ENCODE measurements around the gene EIF2S2.

The EIF2S2 gene

DNA sequence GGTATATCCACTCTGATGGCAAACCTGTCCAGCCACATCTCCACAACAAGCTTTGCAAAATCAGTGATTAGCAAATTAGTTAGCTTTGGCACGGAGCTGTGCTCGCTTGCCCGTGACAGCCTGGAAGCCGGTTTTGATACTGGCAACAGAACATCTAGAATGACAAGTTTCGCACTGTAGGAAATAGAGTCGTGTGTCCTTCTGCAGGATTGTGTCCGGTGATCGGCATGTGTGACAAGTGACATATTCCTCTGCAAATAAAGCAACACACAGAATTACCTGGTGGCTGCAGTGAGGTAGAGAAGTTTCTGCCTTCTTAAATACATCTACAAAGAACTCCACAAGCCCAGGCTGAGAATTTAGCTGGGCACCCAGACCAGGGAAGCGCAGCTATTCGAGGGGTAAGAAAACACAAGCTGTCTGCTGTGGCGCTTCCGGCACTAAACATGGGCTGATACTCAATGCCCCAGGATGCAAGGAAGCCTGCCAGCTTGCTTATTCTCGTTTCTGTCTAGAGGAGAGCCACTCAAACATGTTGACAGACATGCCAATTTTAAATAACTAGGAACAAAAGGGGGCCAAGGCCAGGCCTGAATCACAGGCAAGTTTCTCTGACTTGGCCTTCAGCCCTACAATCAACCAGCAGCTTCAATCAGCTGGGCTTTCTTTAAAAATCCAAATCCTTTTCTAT lies 22.2 kb downstream of the EIF2S2 start:
- no peak for DNase-seq (ENCODE audit: low spot score)

DNA sequence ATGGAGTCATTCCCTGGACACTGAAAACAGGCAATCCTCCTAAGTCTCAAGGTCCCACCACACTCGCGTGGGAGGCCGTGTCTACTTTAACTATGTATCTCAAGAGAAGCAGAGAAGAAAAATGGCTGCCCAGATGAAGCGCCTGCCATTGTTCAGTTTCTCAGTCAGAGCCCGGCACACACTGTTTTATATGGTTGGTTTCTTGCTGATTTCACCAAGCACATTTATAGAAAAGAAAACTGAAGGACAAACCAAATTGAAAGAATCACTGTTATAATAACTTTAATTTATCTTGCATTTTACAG lies 22.9 kb downstream of the EIF2S2 start:
- DNase-seq (ENCODE audit: low spot score) = no peak

GRCh38 chr20:34088305-34089174 lies 23.5 kb downstream of the EIF2S2 start:
- no peak for DNase-seq (ENCODE audit: low spot score)

GRCh38 chr20:34085544-34086040 lies 26.5 kb downstream of the EIF2S2 start:
- no peak for DNase-seq (ENCODE audit: low spot score)

GRCh38 chr20:34084227-34084923 lies 27.7 kb downstream of the EIF2S2 start:
- DNase-seq (ENCODE audit: low spot score) = no peak

DNA sequence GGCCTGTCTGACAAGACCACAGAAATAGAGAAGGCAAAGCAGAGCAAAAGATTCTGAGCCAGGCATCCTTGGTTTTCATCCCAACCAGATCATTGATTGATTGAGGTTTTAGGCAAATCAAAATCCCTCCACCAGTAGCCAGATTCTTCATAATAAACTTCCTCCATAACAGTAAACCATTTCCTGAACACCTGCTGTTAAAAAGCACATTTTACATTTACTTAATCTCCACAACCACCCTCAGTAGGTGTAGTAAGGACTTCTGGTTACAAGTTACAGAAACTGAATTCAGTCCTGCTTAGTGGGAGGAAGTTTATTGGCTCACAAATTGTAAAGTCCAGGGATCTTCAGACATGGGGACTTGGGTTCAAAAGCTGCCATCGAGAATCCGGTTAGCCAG lies 28.3 kb downstream of the EIF2S2 start:
- DNase-seq (ENCODE audit: low spot score) = no peak

DNA sequence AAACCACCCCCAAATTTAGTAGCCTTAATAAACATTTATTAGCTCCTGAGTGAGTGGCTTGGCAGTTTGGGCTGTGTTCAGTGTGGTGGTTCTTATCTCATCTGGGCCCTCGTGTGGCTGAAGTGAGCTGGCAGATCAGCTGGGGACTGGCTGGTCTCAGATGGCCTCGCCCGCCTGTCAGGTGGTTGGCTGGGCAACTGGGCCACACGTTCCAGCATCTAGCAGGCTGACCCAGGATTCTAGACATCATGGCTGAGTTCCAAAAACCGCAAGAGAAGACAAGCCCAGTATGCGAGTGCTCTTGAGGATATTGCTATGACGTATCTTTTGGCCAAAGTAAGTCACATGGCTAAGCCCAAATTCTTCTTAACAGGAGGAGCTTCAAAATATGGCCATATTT lies 28.9 kb downstream of the EIF2S2 start:
- no peak for DNase-seq (ENCODE audit: low spot score)

DNA sequence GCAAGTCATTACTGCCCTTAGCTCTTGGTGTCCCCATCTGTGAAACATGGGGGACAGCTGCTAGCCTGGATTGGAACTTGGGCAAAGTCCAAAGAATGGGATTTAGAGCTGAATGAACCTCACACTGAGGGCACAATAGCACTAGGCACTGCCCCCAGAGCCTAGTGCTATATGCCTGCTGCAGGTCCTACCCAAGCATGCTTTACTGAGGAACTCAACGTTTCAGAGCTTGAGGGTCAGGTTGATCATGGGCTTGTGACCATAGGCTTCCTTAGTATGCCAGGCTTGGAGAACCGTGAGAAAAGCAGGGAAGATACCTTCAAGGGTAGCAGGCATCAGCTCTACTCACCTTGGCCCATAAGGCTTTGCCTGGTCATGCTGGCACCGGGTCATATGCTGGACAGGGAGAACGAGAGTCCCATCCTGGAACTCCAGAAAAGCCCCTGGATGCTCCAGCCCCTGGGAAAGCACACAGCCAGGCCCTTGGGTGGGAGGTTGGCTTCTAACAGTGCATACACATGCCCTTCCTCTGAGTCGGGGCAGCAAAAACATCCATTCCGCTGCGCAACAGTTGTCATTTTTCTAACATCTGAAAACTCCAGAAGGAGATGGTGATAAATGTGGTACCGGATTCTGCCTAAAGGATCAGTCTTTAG lies 29.7 kb downstream of the EIF2S2 start:
- DNase-seq (ENCODE audit: low spot score) = no peak

DNA sequence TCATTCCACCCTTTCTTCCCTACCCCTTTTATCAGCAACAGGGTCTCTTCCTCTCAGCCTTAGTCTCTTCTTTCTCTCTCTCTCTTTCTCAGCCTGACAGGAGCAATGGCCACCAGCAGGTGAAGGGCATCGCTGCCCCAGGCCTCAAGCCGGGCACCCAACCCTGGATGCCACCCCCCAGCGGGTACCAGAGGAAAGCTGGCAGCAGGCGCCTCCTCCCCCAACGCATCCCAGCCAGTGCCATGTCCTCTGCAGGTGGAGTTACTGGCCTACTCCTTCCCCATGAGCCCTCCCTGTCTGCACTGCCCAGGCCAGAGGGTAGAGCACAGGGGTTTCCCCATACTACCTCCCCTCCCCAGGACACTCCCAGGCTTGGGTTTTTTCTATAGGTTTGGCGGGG lies 32.2 kb downstream of the EIF2S2 start:
- no peak for DNase-seq (ENCODE audit: low spot score)

DNA sequence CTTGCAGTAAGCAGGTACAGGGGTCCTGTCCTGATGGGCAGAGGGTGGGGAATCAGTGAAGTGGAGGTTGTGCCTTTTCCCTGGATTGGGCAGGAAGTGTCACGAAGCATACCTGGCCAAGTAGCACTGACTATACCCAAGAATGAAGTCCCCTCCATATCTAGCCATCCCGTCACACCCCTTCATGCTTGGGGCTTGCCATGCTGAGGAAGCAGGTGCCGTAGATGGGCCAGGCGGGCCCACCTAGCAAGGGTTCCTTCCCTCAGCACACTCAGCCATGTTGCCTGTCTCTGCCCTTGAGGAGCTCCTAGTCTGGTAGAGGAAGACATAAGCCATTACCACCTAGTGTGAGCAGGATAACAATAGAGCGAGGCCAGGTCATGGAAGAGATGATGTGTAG lies 33.5 kb downstream of the EIF2S2 start:
- DNase-seq (ENCODE audit: low spot score) = no peak

DNA sequence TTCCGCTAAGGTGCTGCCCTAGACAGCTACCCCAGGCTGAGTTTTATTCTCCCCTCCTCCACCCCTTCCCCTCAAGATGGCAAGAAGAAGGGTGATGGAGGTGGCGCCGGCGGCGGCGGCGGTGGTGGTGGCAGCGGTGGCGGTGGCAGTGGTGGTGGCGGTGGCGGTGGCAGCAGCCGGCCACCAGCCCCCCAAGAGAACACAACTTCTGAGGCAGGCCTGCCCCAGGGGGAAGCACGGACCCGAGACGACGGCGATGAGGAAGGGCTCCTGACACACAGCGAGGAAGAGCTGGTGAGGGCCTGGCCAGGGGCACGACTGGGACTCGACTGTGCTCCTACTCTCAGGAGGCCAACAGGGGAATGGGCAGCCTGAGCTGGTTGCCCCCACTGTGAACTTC lies 35.1 kb downstream of the EIF2S2 start:
- no peak for DNase-seq (ENCODE audit: low spot score)

DNA sequence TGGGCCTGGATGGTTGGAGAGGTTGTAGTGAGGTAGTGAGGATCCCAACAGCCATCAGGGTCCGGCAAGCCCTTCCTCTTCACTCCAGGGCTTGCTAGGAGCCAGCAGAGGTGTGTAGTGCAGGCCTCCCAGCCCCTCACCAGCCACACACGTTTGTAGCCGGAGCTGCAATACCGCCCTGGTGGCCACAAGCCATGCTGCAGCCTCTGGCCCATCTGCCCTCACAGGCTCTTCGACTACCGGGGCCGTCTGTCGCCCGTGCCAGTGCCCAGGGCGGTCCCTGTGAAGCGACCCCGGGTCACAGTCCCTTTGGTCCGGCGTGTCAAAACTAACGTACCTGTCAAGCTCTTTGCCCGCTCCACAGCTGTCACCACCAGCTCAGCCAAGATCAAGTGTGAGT lies 36.4 kb downstream of the EIF2S2 start:
- no peak for DNase-seq (ENCODE audit: low spot score)

- no peak for DNase-seq (ENCODE audit: low spot score)
Observed at GRCh38 chr20:34074101-34074760, 37.8 kb downstream of the EIF2S2 start.

DNA sequence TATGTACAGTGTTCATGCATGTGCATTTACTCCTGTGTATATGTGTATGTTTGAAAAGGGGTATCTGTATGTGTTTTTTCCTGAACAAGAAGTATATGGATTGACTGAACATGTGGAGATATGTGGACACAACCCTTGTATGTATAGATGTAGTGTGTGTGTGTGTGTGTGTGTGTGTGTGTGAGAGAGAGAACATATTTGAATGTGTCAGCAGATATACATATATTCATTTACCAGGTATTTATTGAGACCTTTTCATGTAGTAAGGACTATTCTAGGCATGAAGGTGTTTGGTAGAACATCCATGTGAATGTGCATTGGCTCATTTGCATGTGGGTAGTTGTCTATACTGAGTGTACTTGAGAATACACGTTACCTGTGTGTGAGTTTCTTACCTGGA lies 39.3 kb downstream of the EIF2S2 start:
- no peak for DNase-seq (ENCODE audit: low spot score)

- DNase-seq (ENCODE audit: low spot score) = no peak
Observed at GRCh38 chr20:34072076-34072475, 40.0 kb downstream of the EIF2S2 start.

DNA sequence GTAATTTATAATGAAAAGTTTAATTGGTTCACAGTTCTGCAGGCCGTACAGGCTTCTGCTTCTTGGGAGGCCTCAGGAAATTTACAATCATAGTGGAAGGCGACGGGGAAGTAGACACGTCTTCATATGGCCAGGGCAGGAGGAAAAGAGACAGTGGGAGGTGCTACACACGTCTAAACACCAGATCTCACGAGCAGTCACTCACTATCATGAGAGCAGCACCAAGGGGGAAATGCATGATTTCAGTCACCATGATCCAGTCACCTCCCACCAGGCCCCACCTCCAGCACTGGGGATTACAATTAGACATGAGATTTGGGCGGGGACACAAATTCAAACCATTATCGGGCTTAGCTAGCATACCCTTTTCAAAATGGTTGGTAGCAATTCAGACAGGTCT lies 41.2 kb downstream of the EIF2S2 start:
- no peak for DNase-seq (ENCODE audit: low spot score)

DNA sequence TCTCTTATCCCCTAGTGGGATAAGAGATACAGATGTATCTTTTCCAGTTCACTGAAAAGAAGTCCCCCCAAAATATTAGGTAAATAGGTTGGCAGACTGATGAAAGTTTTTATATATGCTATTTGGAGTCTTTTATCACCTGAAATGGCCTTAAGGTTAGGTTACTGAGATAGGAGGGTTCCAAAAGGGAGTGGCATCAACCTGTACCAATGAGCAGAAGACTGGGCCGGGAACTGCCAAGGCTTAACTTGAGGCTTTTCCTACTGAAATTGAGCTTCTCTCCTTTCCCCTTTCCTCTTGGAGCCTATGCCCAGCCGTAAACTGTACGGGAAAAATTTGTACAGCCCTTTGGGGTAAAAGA lies 42.0 kb downstream of the EIF2S2 start:
- no peak for DNase-seq (ENCODE audit: low spot score)

DNA sequence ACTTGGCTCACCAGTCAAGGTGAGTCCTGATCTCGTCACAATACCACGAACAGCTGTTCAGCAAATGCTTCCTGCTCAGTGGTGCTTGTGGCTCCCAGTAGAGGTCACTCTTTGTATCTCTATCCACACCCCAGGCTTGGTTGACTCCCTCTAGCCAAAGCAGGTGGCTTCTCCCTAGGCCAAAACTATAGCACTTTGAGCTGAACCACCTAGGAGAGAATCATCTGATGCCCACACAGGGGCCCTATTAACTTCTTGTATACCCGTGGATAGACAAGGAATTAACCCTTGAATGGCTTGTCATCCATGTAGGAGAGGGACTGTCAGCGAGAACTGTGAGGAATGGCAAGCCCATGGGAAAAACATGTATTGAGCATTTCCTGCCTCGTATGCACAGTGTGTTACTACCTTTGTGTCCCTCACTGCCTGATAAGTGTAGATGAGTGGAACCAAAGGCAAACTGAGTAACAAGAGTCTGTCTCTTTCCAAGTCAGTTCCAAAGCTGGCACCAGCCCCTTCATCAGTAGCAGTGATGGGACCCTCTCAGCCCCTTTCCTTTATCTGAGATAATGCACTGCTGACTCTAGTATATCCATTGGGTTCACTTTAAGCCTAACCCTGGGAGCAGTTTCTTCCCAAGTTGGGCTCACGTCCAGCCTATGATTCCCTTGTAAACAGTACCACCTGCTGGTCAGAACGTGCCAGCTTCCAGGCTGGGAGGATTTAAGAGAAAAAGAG lies 42.5 kb downstream of the EIF2S2 start:
- peak; percentile 81 for DNase-seq (ENCODE audit: low spot score)

- no peak for DNase-seq (ENCODE audit: low spot score)
Observed at GRCh38 chr20:34068001-34068400, 44.0 kb downstream of the EIF2S2 start.

GRCh38 chr20:34066476-34067090 lies 45.5 kb downstream of the EIF2S2 start:
- no peak for DNase-seq (ENCODE audit: low spot score)

- no peak for DNase-seq (ENCODE audit: low spot score)
Observed at GRCh38 chr20:34065260-34065659, 46.8 kb downstream of the EIF2S2 start.

Measured in left forelimb (tissue), 1 donor.